Activated CD4-positive, CD25-positive, alpha-beta regulatory T cell treated with anti-CD3 and anti-CD28 coated beads, Interleukin-2, amount 50 U/mL, for 16 hours (primary cell): ENCODE results near the gene SYT1.
"Not testable (repeated sequence)": the region's sequence is repeated elsewhere in the genome, so short reads cannot be mapped to it uniquely, and the experiment has no call there.

Experiments
- DNase-seq: peaks from one replicate; pipeline ENCODE4 v3.0.0-alpha.2; 2020; ENCODE audit warnings: low read depth, low spot score

Gene SYT1

GRCh38 chr12:78966926-78967325, 102.4 kb downstream of the SYT1 start:
- DNase-seq, result no peak

GRCh38 chr12:78968226-78968625, 103.7 kb downstream of the SYT1 start:
- no peak for DNase-seq

GRCh38 chr12:78970041-78970440, 105.5 kb downstream of the SYT1 start:
- no peak for DNase-seq

GRCh38 chr12:78977304-78977867, 112.8 kb downstream of the SYT1 start:
- no peak for DNase-seq

- no peak for DNase-seq
Measured at GRCh38 chr12:78994168-78994791, 129.7 kb downstream of the SYT1 start.

- no peak for DNase-seq
Measured at GRCh38 chr12:79000501-79000900, 135.9 kb downstream of the SYT1 start.

GRCh38 chr12:79001404-79001803, 136.8 kb downstream of the SYT1 start:
- no peak for DNase-seq

GRCh38 chr12:79006306-79006705, 141.7 kb downstream of the SYT1 start:
- DNase-seq, result no peak

GRCh38 chr12:79008591-79008990, 144.0 kb downstream of the SYT1 start:
- DNase-seq, result no peak

- no peak for DNase-seq
Measured at GRCh38 chr12:79012636-79013035, 148.1 kb downstream of the SYT1 start.

GRCh38 chr12:79016181-79016580, 151.6 kb downstream of the SYT1 start:
- no peak for DNase-seq

- no peak for DNase-seq
Measured at GRCh38 chr12:79019672-79020071, 155.1 kb downstream of the SYT1 start.

GRCh38 chr12:79020106-79020505, 155.5 kb downstream of the SYT1 start:
- no peak for DNase-seq

- DNase-seq, result no peak
Measured at GRCh38 chr12:79021021-79021420, 156.4 kb downstream of the SYT1 start.

GRCh38 chr12:79023261-79023660, 158.7 kb downstream of the SYT1 start:
- DNase-seq, result no peak

- DNase-seq, result no peak
Measured at GRCh38 chr12:79023784-79024183, 159.2 kb downstream of the SYT1 start.

- no peak for DNase-seq
Measured at GRCh38 chr12:79033788-79034187, 169.2 kb downstream of the SYT1 start.

GRCh38 chr12:79044748-79045147, 180.2 kb downstream of the SYT1 start:
- not testable (repeated sequence) for DNase-seq

GRCh38 chr12:79045149-79045703, 180.7 kb downstream of the SYT1 start:
- not testable (repeated sequence) for DNase-seq

GRCh38 chr12:79046021-79046420, 181.4 kb downstream of the SYT1 start:
- no peak for DNase-seq

GRCh38 chr12:79048962-79049361, 184.4 kb downstream of the SYT1 start:
- DNase-seq, result no peak

GRCh38 chr12:79053394-79053793, 188.8 kb downstream of the SYT1 start:
- DNase-seq, result no peak

- no peak for DNase-seq
Measured at GRCh38 chr12:79055926-79056674, 191.5 kb downstream of the SYT1 start.
